IPS-15b (cell line): Measurements from ENCODE around the gene RTP5.

Experiments used
- H3K27me3 ChIP-seq: one replicate; pipeline ENCODE4 v1.6.1; 2013; ENCODE audit warnings: low read length; ENCODE audit not compliant: control insufficient read depth, insufficient read depth
- H3K36me3 ChIP-seq: one replicate; pipeline ENCODE4 v1.6.1; 2013; ENCODE audit warnings: low read length; ENCODE audit not compliant: control insufficient read depth, insufficient read depth
- H3K4me1 ChIP-seq: one replicate; pipeline ENCODE4 v1.6.1; 2013; ENCODE audit warnings: mild to moderate bottlenecking, low read length; ENCODE audit not compliant: control insufficient read depth, insufficient read depth
- H3K4me3 ChIP-seq: one replicate; pipeline ENCODE4 v1.5.1; 2013; ENCODE audit warnings: low read depth, low read length
- H3K9ac ChIP-seq: one replicate; pipeline ENCODE4 v1.6.1; 2013; ENCODE audit warnings: low read depth, mild to moderate bottlenecking, low read length
- H3K9me3 ChIP-seq: one replicate; pipeline ENCODE4 v1.6.1; 2013; ENCODE audit warnings: mild to moderate bottlenecking, low read length; ENCODE audit not compliant: control insufficient read depth, insufficient read depth

Gene RTP5

GRCh38 chr2:241879326-241879725 is 9.8 kb downstream of the RTP5 start:
- Histone ChIP-seq H3K27me3 (peaks cover 3% of the 10 kb centered on the region), H3K9me3 (no peaks in the 10 kb centered on the region), H3K4me3 (no peak overlapping the region), H3K9ac (no peak overlapping the region), H3K4me1 (peaks cover 9% of the 10 kb centered on the region), H3K36me3 (no peaks in the 10 kb centered on the region)

- Histone ChIP-seq H3K4me3 (peak overlapping the region; percentile 77), H3K4me1 (peaks cover 9% of the 10 kb centered on the region), H3K27me3 (peaks cover 3% of the 10 kb centered on the region), H3K9me3 (no peaks in the 10 kb centered on the region), H3K36me3 (no peaks in the 10 kb centered on the region), H3K9ac (no peak overlapping the region)
Measured at GRCh38 chr2:241880311-241881073, 11.0 kb downstream of the RTP5 start.

- Histone ChIP-seq H3K27me3 (peaks cover 3% of the 10 kb centered on the region), H3K4me1 (peaks cover 9% of the 10 kb centered on the region), H3K4me3 (peak overlapping the region; percentile 49), H3K36me3 (no peaks in the 10 kb centered on the region), H3K9me3 (no peaks in the 10 kb centered on the region), H3K9ac (peak overlapping the region; percentile 47)
Measured at GRCh38 chr2:241882091-241882625, 12.6 kb downstream of the RTP5 start.

GRCh38 chr2:241884951-241885290 is 15.4 kb downstream of the RTP5 start:
- peaks cover 9% of the 10 kb centered on the region for H3K4me1 ChIP-seq
- no peaks in the 10 kb centered on the region for H3K36me3 ChIP-seq
- H3K4me3 ChIP-seq, result no peak overlapping the region
- no peak overlapping the region for H3K9ac ChIP-seq
- no peaks in the 10 kb centered on the region for H3K9me3 ChIP-seq
- peaks cover under 1% of the 10 kb centered on the region for H3K27me3 ChIP-seq

GRCh38 chr2:241885291-241885945 is 15.9 kb downstream of the RTP5 start:
- Histone ChIP-seq H3K36me3 (no peaks in the 10 kb centered on the region), H3K9me3 (no peaks in the 10 kb centered on the region), H3K4me1 (peaks cover 9% of the 10 kb centered on the region), H3K27me3 (no peaks in the 10 kb centered on the region), H3K4me3 (no peak overlapping the region), H3K9ac (no peak overlapping the region)

- Histone ChIP-seq H3K4me1 (peaks cover 9% of the 10 kb centered on the region), H3K36me3 (no peaks in the 10 kb centered on the region), H3K4me3 (no peak overlapping the region), H3K27me3 (no peaks in the 10 kb centered on the region), H3K9ac (no peak overlapping the region), H3K9me3 (no peaks in the 10 kb centered on the region)
Measured at GRCh38 chr2:241885946-241886643, 16.6 kb downstream of the RTP5 start.

GRCh38 chr2:241886840-241887447 is 17.4 kb downstream of the RTP5 start:
- Histone ChIP-seq H3K4me1 (peaks cover 8% of the 10 kb centered on the region), H3K9ac (no peak overlapping the region), H3K36me3 (no peaks in the 10 kb centered on the region), H3K27me3 (no peaks in the 10 kb centered on the region), H3K4me3 (no peak overlapping the region), H3K9me3 (no peaks in the 10 kb centered on the region)

GRCh38 chr2:241887806-241888522 is 18.4 kb downstream of the RTP5 start:
- H3K9me3 ChIP-seq, result no peaks in the 10 kb centered on the region
- no peak overlapping the region for H3K9ac ChIP-seq
- no peak overlapping the region for H3K4me3 ChIP-seq
- H3K4me1 ChIP-seq, result no peaks in the 10 kb centered on the region
- H3K27me3 ChIP-seq, result no peaks in the 10 kb centered on the region
- no peaks in the 10 kb centered on the region for H3K36me3 ChIP-seq

GRCh38 chr2:241888641-241889040 is 19.1 kb downstream of the RTP5 start:
- no peaks in the 10 kb centered on the region for H3K36me3 ChIP-seq
- H3K9me3 ChIP-seq, result no peaks in the 10 kb centered on the region
- no peak overlapping the region for H3K4me3 ChIP-seq
- H3K9ac ChIP-seq, result no peak overlapping the region
- no peaks in the 10 kb centered on the region for H3K27me3 ChIP-seq
- H3K4me1 ChIP-seq, result no peaks in the 10 kb centered on the region

- no peak overlapping the region for H3K4me3 ChIP-seq
- no peaks in the 10 kb centered on the region for H3K27me3 ChIP-seq
- no peaks in the 10 kb centered on the region for H3K36me3 ChIP-seq
- H3K9ac ChIP-seq, result no peak overlapping the region
- H3K4me1 ChIP-seq, result no peaks in the 10 kb centered on the region
- H3K9me3 ChIP-seq, result no peaks in the 10 kb centered on the region
Measured at GRCh38 chr2:241890524-241891235, 21.2 kb downstream of the RTP5 start.
